Fibroblast of skin of left biceps (primary cell): ENCODE results near the gene HNRNPF.
A peak's percentile ranks its signal among the peaks of the same experiment; 100 is the strongest.
"Not testable (repeated sequence)": the region's sequence is repeated elsewhere in the genome, so short reads cannot be mapped to it uniquely, and the experiment has no call there.

ENCODE experiments used
- DNase-seq, 2 experiments: peaks; one replicate each; pipeline ENCODE4 v3.0.0-alpha.2; 2013; ENCODE audit warnings: low read depth in 2 of 2

HNRNPF gene

GRCh38 chr10:43408710-43409384 lies at the start of gene HNRNPF:
HNRNPF (minus strand) TSS chr10:43409186; CDS start chr10:43387884, 21,302 bp downstream.
- peak; percentile 88 to 91 for DNase-seq

- DNase-seq, result no peak
Observed at GRCh38 chr10:43458227-43458626, 49.2 kb upstream of the HNRNPF start.

GRCh38 chr10:43456561-43456960 lies 47.6 kb upstream of the HNRNPF start:
- DNase-seq, result not testable (repeated sequence)

GRCh38 chr10:43454025-43454424 lies 45.0 kb upstream of the HNRNPF start:
- DNase-seq, result not testable (repeated sequence)

GRCh38 chr10:43453266-43453831 lies 44.4 kb upstream of the HNRNPF start:
- DNase-seq, result no peak

GRCh38 chr10:43452356-43452914 lies 43.4 kb upstream of the HNRNPF start:
- no peak for DNase-seq

- DNase-seq, result no peak
Observed at GRCh38 chr10:43448742-43449141, 39.8 kb upstream of the HNRNPF start.

- DNase-seq, result not testable (repeated sequence)
Observed at GRCh38 chr10:43446219-43447017, 37.4 kb upstream of the HNRNPF start.

- DNase-seq, result no peak
Observed at GRCh38 chr10:43444897-43445466, 36.0 kb upstream of the HNRNPF start.

GRCh38 chr10:43444323-43444722 lies 35.3 kb upstream of the HNRNPF start:
- DNase-seq, result no peak

- DNase-seq, result no peak
Observed at GRCh38 chr10:43440463-43441134, 31.6 kb upstream of the HNRNPF start.

GRCh38 chr10:43437141-43437870 lies 28.3 kb upstream of the HNRNPF start:
- no peak for DNase-seq

- peak; percentile 41 to 42 for DNase-seq
Observed at GRCh38 chr10:43436291-43437140, 27.5 kb upstream of the HNRNPF start, which contains the start of gene ZNF487. ZNF487 (plus strand) TSS chr10:43437111; CDS start chr10:43475814, 38,703 bp downstream.

GRCh38 chr10:43430926-43431663 lies 22.1 kb upstream of the HNRNPF start:
- DNase-seq, result no peak

GRCh38 chr10:43427166-43427825 lies 18.3 kb upstream of the HNRNPF start:
- no peak for DNase-seq

GRCh38 chr10:43426476-43426875 lies 17.5 kb upstream of the HNRNPF start:
- DNase-seq, result not testable (repeated sequence)

- no peak for DNase-seq
Observed at GRCh38 chr10:43424416-43424815, 15.4 kb upstream of the HNRNPF start.

GRCh38 chr10:43421944-43422343 lies 13.0 kb upstream of the HNRNPF start:
- DNase-seq, result not testable (repeated sequence)
